Stimulated activated CD8-positive, alpha-beta memory T cell treated with anti-CD3 and anti-CD28 coated beads, Interleukin-15, amount 100 ng/mL, for 4 hours (primary cell): ENCODE data around the gene GRIN3A.

Experiments
- DNase-seq, 2 donors: peaks; one replicate each; pipeline ENCODE4 v3.0.0-alpha.2; 2020; ENCODE audit warnings: low read depth in 2 of 2

Gene GRIN3A

GRCh38 chr9:101705135-101705661 lies 33.2 kb downstream of the GRIN3A start:
- DNase-seq = no peak

- DNase-seq = no peak
These were observed 36.2 kb downstream of the GRIN3A start for GRCh38 chr9:101702257-101702656.

GRCh38 chr9:101693546-101694336 lies 44.7 kb downstream of the GRIN3A start:
- DNase-seq = no peak

GRCh38 chr9:101691657-101692056 lies 46.8 kb downstream of the GRIN3A start:
- DNase-seq = no peak

GRCh38 chr9:101689039-101689438 lies 49.4 kb downstream of the GRIN3A start:
- no peak for DNase-seq

- no peak for DNase-seq
These were observed 53.8 kb downstream of the GRIN3A start for GRCh38 chr9:101684665-101685064.

- no peak for DNase-seq
These were observed 55.2 kb downstream of the GRIN3A start for GRCh38 chr9:101683236-101683635.

- DNase-seq = no peak
These were observed 60.6 kb downstream of the GRIN3A start for GRCh38 chr9:101677861-101678260.

DNA sequence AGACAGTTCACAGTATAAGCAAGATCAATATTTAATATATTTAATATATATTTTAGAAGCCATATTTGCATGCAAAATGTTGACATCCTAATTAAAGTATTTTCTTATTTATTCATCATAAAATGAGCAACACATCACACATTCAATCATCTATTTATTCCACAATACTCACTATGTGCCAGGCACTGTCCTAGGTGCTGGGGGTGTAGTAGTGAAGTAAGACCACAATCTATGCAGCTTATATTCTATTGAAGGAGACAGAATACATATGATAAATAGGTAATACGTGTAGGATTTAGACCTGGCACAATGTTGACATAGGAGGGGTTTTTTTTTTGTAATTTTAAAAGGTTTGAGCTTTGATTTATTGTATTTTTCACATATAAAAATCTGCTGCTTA lies 63.1 kb downstream of the GRIN3A start:
- DNase-seq = no peak

DNA sequence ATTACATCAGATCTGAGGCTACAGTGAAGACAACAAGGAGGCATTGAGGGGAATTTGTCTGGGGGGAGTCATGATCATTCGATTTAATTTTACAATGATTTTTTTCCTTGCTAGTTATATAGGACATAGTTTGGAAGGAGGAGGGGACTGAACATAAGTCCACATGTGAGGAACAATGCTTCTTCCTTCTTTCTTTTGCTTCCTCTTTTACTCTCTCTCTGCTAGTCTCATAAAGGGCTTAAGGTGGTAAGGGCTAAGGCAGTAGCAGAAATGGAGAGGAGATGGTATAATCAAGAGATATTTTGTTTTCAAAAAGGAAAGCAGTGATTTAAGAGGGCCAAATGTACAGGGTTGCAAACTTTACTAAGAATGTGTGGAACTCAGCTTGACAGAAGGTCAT lies 64.3 kb downstream of the GRIN3A start:
- DNase-seq = no peak

DNA sequence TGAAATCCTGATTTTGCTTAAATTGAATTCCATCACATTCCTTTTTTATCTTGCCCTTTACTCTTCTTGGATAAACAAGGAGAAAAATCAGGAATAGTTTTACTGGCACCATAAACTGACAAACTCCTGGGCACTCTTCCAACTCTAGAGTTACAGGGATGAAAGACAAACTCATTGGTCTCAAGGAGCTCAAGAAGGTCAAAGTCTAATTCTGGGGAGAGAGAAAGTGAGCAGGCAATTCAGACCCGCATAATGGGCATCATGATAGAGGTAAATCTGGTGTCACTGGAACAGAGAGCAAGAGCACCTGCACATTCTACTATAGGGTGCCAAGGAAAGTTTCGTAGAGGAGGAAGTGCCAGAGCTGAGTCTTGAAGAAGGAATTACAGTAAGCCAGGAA lies 64.8 kb downstream of the GRIN3A start:
- DNase-seq = no peak

DNA sequence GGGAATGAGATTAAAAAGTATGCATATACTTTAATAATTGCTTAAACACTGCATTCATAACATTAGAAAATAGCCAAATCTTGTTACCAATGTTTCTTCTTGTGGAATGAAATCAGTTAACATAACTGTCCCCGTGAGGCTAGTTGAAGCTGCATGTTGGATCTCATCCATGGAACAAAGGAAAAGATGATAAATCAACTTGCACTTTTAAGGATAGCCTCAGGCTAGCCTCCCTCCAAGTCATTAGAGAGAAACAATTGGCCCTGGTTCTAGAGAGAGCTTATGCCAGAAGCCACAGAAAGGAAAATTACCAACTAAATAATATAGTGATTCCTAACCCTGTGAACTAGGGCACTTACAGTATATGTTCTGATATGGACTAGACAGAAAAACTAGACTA lies 66.9 kb downstream of the GRIN3A start:
- DNase-seq = no peak

DNA sequence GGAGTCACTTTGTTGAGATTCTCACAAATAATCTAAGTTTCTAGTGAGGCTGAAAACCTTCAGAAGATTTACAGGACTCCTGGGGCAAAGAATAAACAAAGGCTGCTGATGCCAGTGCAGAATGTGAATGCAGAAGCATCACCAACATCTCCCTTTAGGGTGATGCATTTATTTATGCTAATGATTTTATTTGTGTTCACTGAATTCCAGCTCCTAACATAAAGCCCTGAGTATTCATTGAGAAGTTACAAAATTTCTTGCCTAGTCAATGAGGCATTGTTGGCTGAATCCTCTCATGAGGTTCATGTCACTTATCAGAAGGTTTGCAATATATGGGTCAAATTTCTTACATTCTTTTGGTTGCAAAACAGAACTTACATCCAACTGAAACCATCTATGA lies 70.0 kb downstream of the GRIN3A start:
- no peak for DNase-seq

- no peak for DNase-seq
These were observed 74.0 kb downstream of the GRIN3A start for GRCh38 chr9:101664453-101664852.

- no peak for DNase-seq
These were observed 85.8 kb downstream of the GRIN3A start for GRCh38 chr9:101652601-101653175.

DNA sequence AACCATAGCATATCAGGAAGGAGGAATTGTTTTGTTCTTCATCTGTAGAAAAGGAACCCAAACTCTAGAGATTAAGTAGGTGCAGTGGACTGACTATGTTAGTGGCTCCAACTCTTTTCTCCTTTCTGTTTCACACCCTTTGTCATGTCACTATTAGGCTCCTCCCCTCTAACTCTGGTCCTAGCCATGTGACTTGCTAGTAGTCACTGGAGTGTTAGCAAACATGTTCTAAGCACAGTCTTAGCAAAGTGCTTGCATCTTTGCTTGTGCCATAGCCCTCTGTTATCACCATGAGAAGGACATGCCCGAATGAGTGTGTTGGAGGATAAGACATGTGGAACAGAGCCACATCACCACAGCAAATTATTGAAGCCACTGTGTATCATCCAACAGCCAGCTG lies 88.3 kb downstream of the GRIN3A start:
- DNase-seq = no peak

- DNase-seq = no peak
These were observed 90.0 kb downstream of the GRIN3A start for GRCh38 chr9:101648493-101648892.

DNA sequence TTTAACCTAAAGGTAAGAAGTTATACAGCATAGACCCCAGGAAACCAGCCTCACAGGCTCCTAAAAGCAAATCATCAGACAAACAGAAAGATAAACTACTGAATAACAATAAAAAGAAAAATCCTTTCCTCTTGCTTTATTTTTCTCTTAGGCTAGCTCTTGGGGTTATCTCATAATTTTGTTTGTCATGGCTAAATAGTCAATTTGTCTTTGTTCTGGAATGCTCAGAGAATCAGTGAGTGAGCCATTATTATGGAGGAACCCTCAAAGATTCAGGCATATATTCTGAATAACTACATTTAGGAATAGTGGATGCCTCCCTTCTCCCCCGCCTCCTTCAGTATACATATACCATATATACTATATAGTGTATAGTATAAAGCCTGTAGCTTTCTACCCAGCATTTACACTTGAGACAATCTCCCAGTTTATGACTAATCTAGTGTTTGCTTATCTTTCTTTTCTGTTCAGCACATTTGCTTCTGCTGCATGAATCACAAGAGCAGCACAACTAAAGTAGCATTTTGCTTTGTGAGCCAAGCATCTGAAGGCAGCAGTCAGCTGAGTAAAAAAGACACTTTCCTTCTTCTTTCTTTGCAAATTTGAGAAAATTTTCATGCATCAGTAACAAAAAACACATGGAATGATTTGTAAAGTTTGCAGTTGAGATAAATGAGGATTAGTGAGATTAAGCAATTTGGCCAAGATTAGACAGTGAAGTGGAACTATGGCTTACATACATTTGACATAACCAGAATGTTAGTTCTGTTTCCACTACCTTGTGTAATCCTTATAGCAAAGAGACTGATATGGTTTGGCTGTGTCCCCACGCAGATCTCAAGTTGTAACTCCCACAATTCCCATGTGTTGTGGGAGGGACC lies 98.4 kb downstream of the GRIN3A start:
- DNase-seq = no peak

- DNase-seq = no peak
These were observed 99.1 kb downstream of the GRIN3A start for GRCh38 chr9:101639311-101639710.

DNA sequence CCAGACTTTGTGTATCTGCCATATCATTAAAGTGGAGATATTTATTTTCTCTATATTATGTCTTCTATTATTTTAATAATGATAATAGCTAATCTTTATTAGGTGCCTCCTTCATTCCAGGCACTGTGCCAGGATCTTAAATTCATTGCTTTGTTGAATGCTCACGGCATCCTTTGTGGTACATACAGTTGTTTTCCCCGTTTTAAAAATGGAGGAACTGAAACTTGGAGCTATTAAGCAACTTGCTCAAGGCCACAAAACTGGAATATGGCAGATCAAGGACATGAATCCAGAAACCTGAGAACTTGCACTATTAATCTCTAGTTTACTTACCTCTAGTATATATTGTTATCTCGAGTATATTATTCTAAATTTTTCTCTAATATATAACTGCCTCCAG lies 102.2 kb downstream of the GRIN3A start:
- no peak for DNase-seq

GRCh38 chr9:101635473-101635872 lies 103.0 kb downstream of the GRIN3A start:
- no peak for DNase-seq

GRCh38 chr9:101634741-101635409 lies 103.6 kb downstream of the GRIN3A start:
- no peak for DNase-seq
